DMS79 (cell line): ENCODE data around the gene MT3.

Source experiments
- DNase-seq: peaks from one replicate; lab custom pipeline; 2025; lab: John Stamatoyannopoulos, UW

The MT3 gene

GRCh38 chr16:56589141-56590039, at the start of gene MT3:
Gene MT3 (plus strand): TSS chr16:56589528. CDS start chr16:56589591, 63 bp downstream.
- DNase-seq: no peak

GRCh38 chr16:56539656-56540055, 49.7 kb upstream of the MT3 start:
- peak; percentile 2 for DNase-seq

GRCh38 chr16:56542039-56542438, 47.3 kb upstream of the MT3 start:
- DNase-seq: no peak

- DNase-seq: no peak
These were observed 42.0 kb upstream of the MT3 start for GRCh38 chr16:56547120-56547948.

GRCh38 chr16:56547949-56548567, 41.3 kb upstream of the MT3 start:
- DNase-seq: no peak

- no peak for DNase-seq
These were observed 40.2 kb upstream of the MT3 start for GRCh38 chr16:56549161-56549560.

GRCh38 chr16:56549744-56550385, 39.5 kb upstream of the MT3 start:
- DNase-seq: no peak

GRCh38 chr16:56551796-56552738, 37.3 kb upstream of the MT3 start:
- no peak for DNase-seq

GRCh38 chr16:56554441-56554840, 34.9 kb upstream of the MT3 start:
- DNase-seq: no peak

- peak; percentile 52 for DNase-seq
These were observed 31.1 kb upstream of the MT3 start for GRCh38 chr16:56558024-56558747.

GRCh38 chr16:56559109-56559508, 30.2 kb upstream of the MT3 start:
- DNase-seq: no peak

GRCh38 chr16:56560447-56560846, 28.9 kb upstream of the MT3 start:
- DNase-seq: no peak

- DNase-seq: no peak
These were observed 28.2 kb upstream of the MT3 start for GRCh38 chr16:56561126-56561525.

- DNase-seq: no peak
These were observed 24.4 kb upstream of the MT3 start, which contains the start of gene MT4 for GRCh38 chr16:56564793-56565477. Gene MT4 (plus strand): TSS chr16:56565073. CDS start chr16:56565129, 56 bp downstream.

GRCh38 chr16:56569971-56570370, 19.4 kb upstream of the MT3 start:
- no peak for DNase-seq

- DNase-seq: no peak
These were observed 17.8 kb upstream of the MT3 start for GRCh38 chr16:56571525-56571924.

- no peak for DNase-seq
These were observed 14.7 kb upstream of the MT3 start for GRCh38 chr16:56574625-56575024.

- DNase-seq: no peak
These were observed 12.6 kb upstream of the MT3 start for GRCh38 chr16:56576585-56577299.

GRCh38 chr16:56577300-56577625, 12.1 kb upstream of the MT3 start:
- DNase-seq: no peak
